ENCODE results near the gene TMEM120B.

DNA sequence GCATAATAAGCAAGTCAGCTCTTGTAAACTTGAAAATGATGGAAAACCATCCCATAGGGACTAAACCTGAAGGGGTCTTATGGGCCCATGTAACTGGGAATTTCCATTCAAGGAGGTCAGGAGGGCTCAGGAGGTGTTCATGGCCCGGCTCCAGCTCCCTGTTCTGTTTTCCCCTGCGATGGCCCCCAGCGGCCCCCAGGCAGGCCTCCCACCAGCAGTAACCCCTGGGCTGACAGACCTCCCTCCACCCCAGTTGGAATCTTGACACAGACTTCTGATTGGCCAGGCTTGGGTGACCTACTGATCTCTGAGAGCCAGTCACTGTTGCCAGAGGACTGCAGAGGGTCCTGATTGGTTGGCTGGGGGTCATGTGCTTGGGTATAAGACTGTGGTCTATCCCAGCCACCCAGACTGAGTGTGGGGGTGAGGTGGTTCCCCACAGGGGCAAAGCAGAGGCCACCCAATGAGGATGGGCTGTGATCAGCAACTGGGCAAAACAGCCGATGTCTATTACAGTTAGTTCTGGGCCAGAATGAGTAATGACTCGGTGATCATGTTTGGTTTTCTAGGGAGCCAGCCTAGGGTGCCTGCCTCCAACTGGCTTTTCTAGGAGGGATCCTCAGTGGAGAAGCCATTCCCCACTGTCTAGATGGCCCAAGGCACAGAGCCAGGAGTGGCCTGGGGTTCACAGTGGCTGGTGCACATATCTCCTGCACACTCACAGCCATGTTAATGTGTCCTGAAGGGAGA is 53.9 kb downstream of the TMEM120B start:
- TF ChIP-seq, protein P1, sequence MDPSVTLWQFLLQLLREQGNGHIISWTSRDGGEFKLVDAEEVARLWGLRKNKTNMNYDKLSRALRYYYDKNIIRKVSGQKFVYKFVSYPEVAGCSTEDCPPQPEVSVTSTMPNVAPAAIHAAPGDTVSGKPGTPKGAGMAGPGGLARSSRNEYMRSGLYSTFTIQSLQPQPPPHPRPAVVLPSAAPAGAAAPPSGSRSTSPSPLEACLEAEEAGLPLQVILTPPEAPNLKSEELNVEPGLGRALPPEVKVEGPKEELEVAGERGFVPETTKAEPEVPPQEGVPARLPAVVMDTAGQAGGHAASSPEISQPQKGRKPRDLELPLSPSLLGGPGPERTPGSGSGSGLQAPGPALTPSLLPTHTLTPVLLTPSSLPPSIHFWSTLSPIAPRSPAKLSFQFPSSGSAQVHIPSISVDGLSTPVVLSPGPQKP (IDR thresholded peaks at IDR 0.05; ENCODE audit: borderline replicate concordance, low read depth, low read length) = no peak
- TF ChIP-seq RAD21 (IDR thresholded peaks at IDR 0.05; ENCODE audit: low read length) (no peak), NFE2L2 (IDR thresholded peaks at IDR 0.05; ENCODE audit: low read depth, low read length) (no peak), FOS (IDR thresholded peaks at IDR 0.05; ENCODE audit: low read depth, low read length) (no peak), POLR2A (IDR thresholded peaks at IDR 0.05; ENCODE audit: low read depth, low read length) (no peak), MAZ (IDR thresholded peaks at IDR 0.05; ENCODE audit: borderline replicate concordance, low read depth, low read length) (no peak)
- TF ChIP-seq, protein P2, sequence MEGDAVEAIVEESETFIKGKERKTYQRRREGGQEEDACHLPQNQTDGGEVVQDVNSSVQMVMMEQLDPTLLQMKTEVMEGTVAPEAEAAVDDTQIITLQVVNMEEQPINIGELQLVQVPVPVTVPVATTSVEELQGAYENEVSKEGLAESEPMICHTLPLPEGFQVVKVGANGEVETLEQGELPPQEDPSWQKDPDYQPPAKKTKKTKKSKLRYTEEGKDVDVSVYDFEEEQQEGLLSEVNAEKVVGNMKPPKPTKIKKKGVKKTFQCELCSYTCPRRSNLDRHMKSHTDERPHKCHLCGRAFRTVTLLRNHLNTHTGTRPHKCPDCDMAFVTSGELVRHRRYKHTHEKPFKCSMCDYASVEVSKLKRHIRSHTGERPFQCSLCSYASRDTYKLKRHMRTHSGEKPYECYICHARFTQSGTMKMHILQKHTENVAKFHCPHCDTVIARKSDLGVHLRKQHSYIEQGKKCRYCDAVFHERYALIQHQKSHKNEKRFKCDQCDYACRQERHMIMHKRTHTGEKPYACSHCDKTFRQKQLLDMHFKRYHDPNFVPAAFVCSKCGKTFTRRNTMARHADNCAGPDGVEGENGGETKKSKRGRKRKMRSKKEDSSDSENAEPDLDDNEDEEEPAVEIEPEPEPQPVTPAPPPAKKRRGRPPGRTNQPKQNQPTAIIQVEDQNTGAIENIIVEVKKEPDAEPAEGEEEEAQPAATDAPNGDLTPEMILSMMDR (conservative IDR thresholded peaks at IDR 0.05; ENCODE audit: low read depth, low read length) = no peak

Measured in IMR-90 (cell line).